GM12878 (cell line): ENCODE data around the gene FLT1. TPM values are rescaled to one million over a fixed set of nuclear protein-coding genes. Genes with fewer than 3 reads are reported as not detected.

Experiments used
- ATAC-seq: fragments of 200-7000 bp; cut with Tn5 transposase; 3 replicates; pipeline ENCODE4 v1.9.1; 2020; ENCODE audit warnings: mild to moderate bottlenecking, moderate library complexity
- BruUV-seq: library from RNA; stranded (reverse); fragments of 400-500 nt; replicated peaks from 2 replicates; lab custom pipeline; 2021; lab: Mats Ljungman, UMichigan
- CTCF ChIA-PET: fragments of 300-600 bp; sonication (Branson Sonifier 250); formaldehyde crosslinking; extraction: SDS; loops from one replicate; lab custom pipeline; 2021; ENCODE audit warnings: inconsistent platforms; lab: Yijun Ruan, JAX
- POLR2A ChIA-PET: fragments of 350-600 bp; formaldehyde crosslinking; extraction: SDS; loops from one replicate; lab custom pipeline; 2021; ENCODE audit warnings: inconsistent platforms; lab: Charles Lee
- RAD21 ChIA-PET: fragments of 300-600 bp; sonication (Branson Sonifier 250); formaldehyde crosslinking; loops from one replicate; lab custom pipeline; 2023; ENCODE audit warnings: antibody characterized with exemption; ENCODE audit not compliant: unreplicated experiment; lab: Charles Lee
- SMC1A ChIA-PET: fragments of 300-600 bp; sonication (Branson Sonifier 250); formaldehyde crosslinking; loops from one replicate; lab custom pipeline; 2023; ENCODE audit not compliant: unreplicated experiment, uncharacterized antibody; lab: Charles Lee
- DNase-seq: peaks from one replicate; pipeline ENCODE4 v3.0.0-alpha.2; 2011; ENCODE audit warnings: low read depth, low spot score
- FAIRE-seq: peaks from 3 replicates; lab custom pipeline; 2011; peaks lifted over from hg19 to GRCh38; lab: Jason Lieb, UNC
- H2AFZ ChIP-seq: 2 replicates; pipeline ENCODE4 v1.6.0; 2011; ENCODE audit warnings: low read depth, low read length, control low read depth; ENCODE audit not compliant: control insufficient read depth
- H3K27ac ChIP-seq: 2 replicates; pipeline ENCODE4 v1.5.1; 2011; ENCODE audit warnings: control low read depth; ENCODE audit not compliant: control insufficient read depth, insufficient read depth
- H3K27me3 ChIP-seq, 2 experiments: replicated peaks in 1 of 2; 2 replicates each; pipeline versions ENCODE4 v1.6.0 to v1.6.1; 2011; ENCODE audit warnings: low read length in 1 of 2; ENCODE audit not compliant: control insufficient read depth in 2 of 2, insufficient read depth in 2 of 2
- H3K36me3 ChIP-seq, 2 experiments: 2 replicates each; pipeline ENCODE4 v1.5.1; 2011; ENCODE audit warnings: low read length in 1 of 2; ENCODE audit not compliant: control insufficient read depth in 2 of 2, insufficient read depth in 2 of 2
- H3K4me1 ChIP-seq: 2 replicates; pipeline ENCODE4 v1.6.1; 2011; ENCODE audit warnings: mild to moderate bottlenecking, low read length, moderate library complexity, mixed read lengths; ENCODE audit not compliant: control insufficient read depth, insufficient read depth
- H3K4me2 ChIP-seq: 2 replicates; pipeline ENCODE4 v1.6.0; 2011; ENCODE audit warnings: control low read depth; ENCODE audit not compliant: control insufficient read depth, insufficient read depth
- H3K4me3 ChIP-seq: fragments of 200-600 bp; sonication (generic); 2 replicates; pipeline ENCODE4 v1.5.1; 2016
- H3K79me2 ChIP-seq: 2 replicates; pipeline ENCODE4 v1.6.0; 2011; ENCODE audit warnings: low read length; ENCODE audit not compliant: control insufficient read depth, insufficient read depth
- H3K9ac ChIP-seq: 2 replicates; pipeline ENCODE4 v1.8.0; 2011; ENCODE audit warnings: low read length, control low read depth, mixed read lengths; ENCODE audit not compliant: control insufficient read depth, insufficient read depth
- H3K9me3 ChIP-seq: replicated peaks from 3 replicates; pipeline ENCODE4 v1.5.1; 2011; ENCODE audit warnings: mild to moderate bottlenecking, low read length; ENCODE audit not compliant: control insufficient read depth, insufficient read depth
- H4K20me1 ChIP-seq: 2 replicates; pipeline ENCODE4 v1.6.0; 2011; ENCODE audit not compliant: control insufficient read depth, insufficient read depth
- CHD1 ChIP-seq: IDR thresholded peaks from 2 replicates; pipeline ENCODE4 v1.6.1; 2012; ENCODE audit warnings: low read depth, low read length, improper control_type of control experiment
- ETV6 ChIP-seq, 2 experiments: fragments of 450-650 bp in 1 of 2; IDR thresholded peaks in 1 of 2; conservative IDR thresholded peaks in 1 of 2; 2 replicates each; pipeline ENCODE4 v1.6.1; 2014; ENCODE audit warnings: antibody characterized with exemption in 1 of 2, borderline replicate concordance in 1 of 2, low read depth in 1 of 2, mild to moderate bottlenecking in 1 of 2, moderate library complexity in 1 of 2
- GATAD2B ChIP-seq: fragments of 450-650 bp; conservative IDR thresholded peaks from 2 replicates; pipeline ENCODE4 v1.6.1; 2017; ENCODE audit warnings: low read depth, mild to moderate bottlenecking, moderate library complexity
- NFXL1 ChIP-seq: fragments of 450-650 bp; IDR thresholded peaks from 2 replicates; pipeline ENCODE4 v1.6.1; 2017; ENCODE audit warnings: antibody characterized with exemption, mild to moderate bottlenecking, borderline replicate concordance
- NR2F1 ChIP-seq: fragments of 450-650 bp; conservative IDR thresholded peaks from 2 replicates; pipeline ENCODE4 v1.6.1; 2017; ENCODE audit warnings: mild to moderate bottlenecking
- RAD51 ChIP-seq: fragments of 450-650 bp; IDR thresholded peaks from 2 replicates; pipeline ENCODE4 v1.6.1; 2016; ENCODE audit warnings: moderate library complexity, mild to moderate bottlenecking, inconsistent platforms
- TARDBP ChIP-seq: IDR thresholded peaks from 2 replicates; pipeline ENCODE4 v1.6.1; 2016; ENCODE audit warnings: borderline replicate concordance
- TCF12 ChIP-seq: IDR thresholded peaks from 2 replicates; pipeline ENCODE4 v1.6.1; 2011; ENCODE audit warnings: low read depth, mild to moderate bottlenecking, low read length
- WGBS: methylation state at CpG from one replicate; pipeline ENCODE4 v1.1.6; 2016; ENCODE audit warnings: low lambda C conversion rate; ENCODE audit not compliant: insufficient replicate concordance, insufficient coverage; ENCODE audit errors: missing lambda C conversion rate; 5-methylcytosine and 5-hydroxymethylcytosine counted together
- in situ Hi-C: fragments of 300-500 bp; cut with MboI; formaldehyde crosslinking; loops from 9 replicates; pipeline ENCODE4 v1.14.3; 2018; ENCODE audit warnings: mixed read lengths
- intact Hi-C: fragments of 100-400 bp; cut with micrococcal nuclease; formaldehyde crosslinking; loops from one replicate; pipeline ENCODE4 v1.14.2; 2022; ENCODE audit not compliant: unreplicated experiment
- polyA plus RNA-seq, 11 experiments: library from polyadenylated mRNA; depleted of rRNA in 4 of 11; unstranded in 6 of 11; stranded (reverse) in 5 of 11; fragments of >200 nt; fragmentation: Nextera tagmentation in 4 of 11; fragmentation: Illumina TruSeq in 1 of 11; extraction: Ambion mirVana in 4 of 11; extraction: Trizol in 1 of 11; gene quantifications; 1 replicate in 1 of 11; 2 replicates in 10 of 11; pipeline versions ENCODE4 v1.2.1 to v1.2.3, GENCODE V29; 2011 to 2016; ENCODE audit warnings: inconsistent platforms in 2 of 11, missing spikeins in 2 of 11, low read depth in 1 of 11
- total RNA-seq, 4 experiments: library from RNA; depleted of rRNA in 3 of 4; stranded (reverse); fragments of >200 nt in 3 of 4; fragmentation: Illumina TruSeq in 1 of 4; extraction: Trizol in 1 of 4; gene quantifications; 2 replicates each; pipeline versions ENCODE4 v1.2.1 to v1.2.3, GENCODE V29; 2013 to 2021
- TF ChIP-seq, protein P1 (sequence below): fragments of 450-650 bp; IDR thresholded peaks from 2 replicates; pipeline ENCODE4 v1.6.1; 2017; ENCODE audit warnings: mild to moderate bottlenecking, moderate library complexity
- TF ChIP-seq, protein P2 (sequence below): IDR thresholded peaks from 2 replicates; pipeline ENCODE4 v1.6.1; 2011; ENCODE audit warnings: borderline replicate concordance, low read depth, mild to moderate bottlenecking, moderate library complexity, low read length; ENCODE audit not compliant: insufficient read depth, poor library complexity, severe bottlenecking
- TF ChIP-seq, protein P3 (sequence below): fragments of 450-650 bp; IDR thresholded peaks from 2 replicates; pipeline ENCODE4 v1.6.1; 2018; ENCODE audit warnings: borderline replicate concordance, mild to moderate bottlenecking; ENCODE audit not compliant: partially characterized antibody

FLT1 gene
- total and polyA plus RNA-seq, 10 of the 15 experiments (the other 5 are each of a cell fraction or from before 2014, with no cell fraction given): 0.55 to 5.6 (median 0.84) TPM

DNA sequence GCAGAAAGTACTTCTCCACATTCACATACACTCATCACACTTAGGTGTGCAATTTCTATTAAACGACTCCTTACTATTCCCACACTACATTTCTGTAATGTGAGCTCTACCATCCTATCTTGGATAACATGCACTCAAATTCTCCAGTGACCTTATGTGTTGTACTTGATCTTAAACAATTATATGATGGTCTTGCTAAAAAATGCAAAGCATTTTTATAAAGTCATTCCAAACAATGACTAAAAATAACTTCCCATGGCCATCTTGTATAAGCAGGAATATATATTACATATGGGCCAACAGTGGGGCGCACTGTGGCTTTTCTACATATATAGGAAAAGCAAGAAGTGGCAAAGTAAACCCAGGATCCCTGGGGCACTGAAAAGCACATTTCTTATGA is 155.5 kb downstream of the FLT1 start (continued):
- TF ChIP-seq ETV6 (conservative IDR thresholded peaks at IDR 0.05 in 1 of 2, IDR thresholded peaks at IDR 0.05 in 1 of 2; ENCODE audit: borderline replicate concordance in 1 of 2, low read depth in 1 of 2) (no peak), RAD51 (no peak), CHD1 (no peak), TCF12 (no peak), GATAD2B (no peak)
- TF ChIP-seq, protein P1, sequence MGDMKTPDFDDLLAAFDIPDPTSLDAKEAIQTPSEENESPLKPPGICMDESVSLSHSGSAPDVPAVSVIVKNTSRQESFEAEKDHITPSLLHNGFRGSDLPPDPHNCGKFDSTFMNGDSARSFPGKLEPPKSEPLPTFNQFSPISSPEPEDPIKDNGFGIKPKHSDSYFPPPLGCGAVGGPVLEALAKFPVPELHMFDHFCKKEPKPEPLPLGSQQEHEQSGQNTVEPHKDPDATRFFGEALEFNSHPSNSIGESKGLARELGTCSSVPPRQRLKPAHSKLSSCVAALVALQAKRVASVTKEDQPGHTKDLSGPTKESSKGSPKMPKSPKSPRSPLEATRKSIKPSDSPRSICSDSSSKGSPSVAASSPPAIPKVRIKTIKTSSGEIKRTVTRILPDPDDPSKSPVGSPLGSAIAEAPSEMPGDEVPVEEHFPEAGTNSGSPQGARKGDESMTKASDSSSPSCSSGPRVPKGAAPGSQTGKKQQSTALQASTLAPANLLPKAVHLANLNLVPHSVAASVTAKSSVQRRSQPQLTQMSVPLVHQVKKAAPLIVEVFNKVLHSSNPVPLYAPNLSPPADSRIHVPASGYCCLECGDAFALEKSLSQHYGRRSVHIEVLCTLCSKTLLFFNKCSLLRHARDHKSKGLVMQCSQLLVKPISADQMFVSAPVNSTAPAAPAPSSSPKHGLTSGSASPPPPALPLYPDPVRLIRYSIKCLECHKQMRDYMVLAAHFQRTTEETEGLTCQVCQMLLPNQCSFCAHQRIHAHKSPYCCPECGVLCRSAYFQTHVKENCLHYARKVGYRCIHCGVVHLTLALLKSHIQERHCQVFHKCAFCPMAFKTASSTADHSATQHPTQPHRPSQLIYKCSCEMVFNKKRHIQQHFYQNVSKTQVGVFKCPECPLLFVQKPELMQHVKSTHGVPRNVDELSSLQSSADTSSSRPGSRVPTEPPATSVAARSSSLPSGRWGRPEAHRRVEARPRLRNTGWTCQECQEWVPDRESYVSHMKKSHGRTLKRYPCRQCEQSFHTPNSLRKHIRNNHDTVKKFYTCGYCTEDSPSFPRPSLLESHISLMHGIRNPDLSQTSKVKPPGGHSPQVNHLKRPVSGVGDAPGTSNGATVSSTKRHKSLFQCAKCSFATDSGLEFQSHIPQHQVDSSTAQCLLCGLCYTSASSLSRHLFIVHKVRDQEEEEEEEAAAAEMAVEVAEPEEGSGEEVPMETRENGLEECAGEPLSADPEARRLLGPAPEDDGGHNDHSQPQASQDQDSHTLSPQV: no peak
- TF ChIP-seq, protein P2, sequence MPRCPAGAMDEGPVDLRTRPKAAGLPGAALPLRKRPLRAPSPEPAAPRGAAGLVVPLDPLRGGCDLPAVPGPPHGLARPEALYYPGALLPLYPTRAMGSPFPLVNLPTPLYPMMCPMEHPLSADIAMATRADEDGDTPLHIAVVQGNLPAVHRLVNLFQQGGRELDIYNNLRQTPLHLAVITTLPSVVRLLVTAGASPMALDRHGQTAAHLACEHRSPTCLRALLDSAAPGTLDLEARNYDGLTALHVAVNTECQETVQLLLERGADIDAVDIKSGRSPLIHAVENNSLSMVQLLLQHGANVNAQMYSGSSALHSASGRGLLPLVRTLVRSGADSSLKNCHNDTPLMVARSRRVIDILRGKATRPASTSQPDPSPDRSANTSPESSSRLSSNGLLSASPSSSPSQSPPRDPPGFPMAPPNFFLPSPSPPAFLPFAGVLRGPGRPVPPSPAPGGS: no peak
- TF ChIP-seq, all 136 proteins: peak for 0

DNA sequence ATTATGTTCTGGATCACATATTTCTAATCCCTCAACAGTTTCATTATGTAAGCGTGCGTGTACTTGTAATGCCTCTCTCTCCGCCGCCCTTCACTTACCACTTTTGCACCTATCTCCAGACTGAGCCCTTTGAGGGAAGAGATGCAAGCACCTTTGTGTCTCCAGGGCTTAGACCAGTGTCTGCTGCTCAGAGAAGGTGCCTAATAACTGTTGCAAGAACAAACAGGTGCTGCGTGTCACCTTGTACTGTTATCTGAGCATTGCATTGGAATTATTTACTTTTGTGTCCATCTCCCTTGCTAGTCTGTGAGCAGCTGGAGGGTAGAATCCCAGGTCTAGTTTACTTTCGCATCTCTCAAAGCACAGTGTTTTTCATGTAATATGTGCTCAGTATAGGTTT is 156.2 kb downstream of the FLT1 start:
- H3K4me2 ChIP-seq: no peak overlapping the region
- no peaks in the 10 kb centered on the region for H3K79me2 ChIP-seq
- H2AFZ ChIP-seq: no peak overlapping the region
- DNase-seq (no peak), ATAC-seq (no peak), FAIRE-seq (no peak)
- no peak overlapping the region for H3K9ac ChIP-seq
- ChIA-PET CTCF (interaction anchor here (1.0 kb wide), 1 partner anchor 14 kb away, joined by 3 read pairs; no protein-coding TSS in a partner anchor), SMC1A (no interaction called here), RAD21 (no interaction called here), POLR2A (no interaction called here)
- TF ChIP-seq TARDBP (no peak), NR2F1 (no peak), NFXL1 (no peak)
- TF ChIP-seq, protein P3, sequence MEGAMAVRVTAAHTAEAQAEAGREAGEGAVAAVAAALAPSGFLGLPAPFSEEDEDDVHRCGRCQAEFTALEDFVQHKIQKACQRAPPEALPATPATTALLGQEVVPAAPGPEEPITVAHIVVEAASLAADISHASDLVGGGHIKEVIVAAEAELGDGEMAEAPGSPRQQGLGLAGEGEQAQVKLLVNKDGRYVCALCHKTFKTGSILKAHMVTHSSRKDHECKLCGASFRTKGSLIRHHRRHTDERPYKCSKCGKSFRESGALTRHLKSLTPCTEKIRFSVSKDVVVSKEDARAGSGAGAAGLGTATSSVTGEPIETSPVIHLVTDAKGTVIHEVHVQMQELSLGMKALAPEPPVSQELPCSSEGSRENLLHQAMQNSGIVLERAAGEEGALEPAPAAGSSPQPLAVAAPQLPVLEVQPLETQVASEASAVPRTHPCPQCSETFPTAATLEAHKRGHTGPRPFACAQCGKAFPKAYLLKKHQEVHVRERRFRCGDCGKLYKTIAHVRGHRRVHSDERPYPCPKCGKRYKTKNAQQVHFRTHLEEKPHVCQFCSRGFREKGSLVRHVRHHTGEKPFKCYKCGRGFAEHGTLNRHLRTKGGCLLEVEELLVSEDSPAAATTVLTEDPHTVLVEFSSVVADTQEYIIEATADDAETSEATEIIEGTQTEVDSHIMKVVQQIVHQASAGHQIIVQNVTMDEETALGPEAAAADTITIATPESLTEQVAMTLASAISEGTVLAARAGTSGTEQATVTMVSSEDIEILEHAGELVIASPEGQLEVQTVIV: no peak
- no TSS peak for BruUV-seq
- 84% methylated on average over 6 of the region's 6 CpGs for WGBS
- H3K4me3 ChIP-seq: no peak overlapping the region
- no peaks in the 10 kb centered on the region for H3K36me3 ChIP-seq
- H3K27ac ChIP-seq: no peak overlapping the region
- no peaks in the 10 kb centered on the region for H3K27me3 ChIP-seq
- no peaks in the 10 kb centered on the region for H3K9me3 ChIP-seq
- intact Hi-C loops (no loop called here), in situ Hi-C loops (no loop called here)
- no peaks in the 10 kb centered on the region for H3K4me1 ChIP-seq
- no peaks in the 10 kb centered on the region for H4K20me1 ChIP-seq
